ENCODE measurements around the gene RRP12. TPM values are rescaled to one million over a fixed set of nuclear protein-coding genes. Genes with fewer than 3 reads are reported as not detected.
A peak's percentile ranks its signal among the peaks of the same experiment; 100 is the strongest.

Gene RRP12
- total and polyA plus RNA-seq, 12 donors, result 11.1 to 46.6 (median 22.3) TPM

DNA sequence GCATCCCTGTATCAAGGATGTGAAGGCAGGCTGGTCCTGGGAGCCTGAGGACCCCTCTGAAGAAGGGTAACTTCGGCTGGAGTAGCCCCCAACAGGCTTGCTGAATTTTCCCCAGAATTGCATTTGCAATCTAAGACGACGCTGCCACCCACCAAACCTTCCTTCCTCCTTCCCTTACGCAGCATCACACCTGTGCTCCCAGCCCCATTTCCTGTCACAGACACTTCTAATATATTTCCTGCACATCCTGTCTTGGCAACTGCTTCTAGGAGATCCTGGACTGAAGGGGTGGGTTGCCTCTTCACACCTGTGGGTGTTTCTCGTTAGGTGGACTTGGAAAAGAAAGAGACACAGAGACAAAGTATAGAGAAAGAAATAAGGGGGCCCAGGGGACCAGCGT is 15.4 kb upstream of the RRP12 start:
- Histone ChIP-seq H3K9me3 (no peaks in the 10 kb centered on the region), H3K4me1 (peaks cover 0 to 50% (median 0%) of the 10 kb centered on the region in 9 donors), H3K4me3 (no peak overlapping the region), H3K27me3 (no peaks in the 10 kb centered on the region), H3K36me3 (no peaks in the 10 kb centered on the region), H3K27ac (no peak overlapping the region)
- ATAC-seq, result no peak
- 65 to 76% methylated on average over 6 of the region's 6 CpGs for WGBS, 2 donors
- intact Hi-C loops (cut with DNase I), result no loop called here
- no peak for DNase-seq
- TF ChIP-seq CTCF (IDR thresholded peaks at IDR 0.05), result no peak

- H3K4me1 ChIP-seq, result peaks cover 0 to 44% (median 0%) of the 10 kb centered on the region in 9 donors
- H3K36me3 ChIP-seq, result no peaks in the 10 kb centered on the region
- H3K27me3 ChIP-seq, result no peaks in the 10 kb centered on the region
- no peaks in the 10 kb centered on the region for H3K9me3 ChIP-seq
- ATAC-seq (no peak), DNase-seq (no peak)
- intact Hi-C loops (cut with DNase I), result no loop called here
- H3K27ac ChIP-seq, result peak overlapping the region in 1 of 10 donors; percentile 44
- H3K4me3 ChIP-seq, result no peak overlapping the region
- TF ChIP-seq CTCF (IDR thresholded peaks at IDR 0.05), result no peak
- WGBS, 2 donors, result 89 to 91% methylated on average over 10 of the region's 10 CpGs
Measured at GRCh38 chr10:97412891-97413304, 11.8 kb upstream of the RRP12 start.

GRCh38 chr10:97411406-97411805 is 10.3 kb upstream of the RRP12 start:
- no peaks in the 10 kb centered on the region for H3K9me3 ChIP-seq
- no peak for TF ChIP-seq CTCF (IDR thresholded peaks at IDR 0.05)
- H3K4me1 ChIP-seq, result peaks cover 0 to 54% (median 8%) of the 10 kb centered on the region in 9 donors
- DNase-seq, result no peak
- no peaks in the 10 kb centered on the region for H3K27me3 ChIP-seq
- intact Hi-C loops (cut with DNase I), result no loop called here
- H3K27ac ChIP-seq, result no peak overlapping the region
- no peaks in the 10 kb centered on the region for H3K36me3 ChIP-seq
- no peak overlapping the region for H3K4me3 ChIP-seq
- WGBS, 2 donors, result 32 to 48% methylated on average over 4 of the region's 4 CpGs
- no peak for ATAC-seq

DNA sequence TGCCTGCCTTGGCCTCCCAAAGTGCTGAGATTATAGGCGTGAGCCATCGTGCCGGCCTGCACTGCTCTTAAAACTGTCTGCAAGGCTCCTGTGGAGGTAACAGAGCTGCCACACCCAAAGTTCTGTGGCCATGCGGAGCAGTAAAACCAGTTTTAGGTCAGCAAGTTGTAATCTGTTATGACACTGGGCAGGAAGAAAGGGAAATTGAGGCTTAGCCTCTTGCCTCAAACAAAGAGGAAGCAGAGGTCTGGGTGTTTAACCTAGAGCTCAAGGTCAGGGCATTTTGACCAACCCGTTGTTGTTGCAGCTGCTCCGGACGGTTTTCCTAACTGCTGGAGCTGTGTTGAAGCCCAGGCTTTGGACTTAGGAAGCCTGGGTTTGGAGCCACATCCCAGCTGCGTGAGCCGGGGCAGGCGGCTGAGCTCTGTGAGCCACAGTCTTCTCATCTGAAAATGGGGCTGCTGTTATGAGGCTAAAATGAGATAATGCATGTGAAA is 7.4 kb upstream of the RRP12 start:
- Histone ChIP-seq H3K36me3 (no peaks in the 10 kb centered on the region), H3K27me3 (no peaks in the 10 kb centered on the region), H3K9me3 (no peaks in the 10 kb centered on the region), H3K4me3 (no peak overlapping the region), H3K4me1 (peaks cover 0 to 43% (median 8%) of the 10 kb centered on the region in 9 donors), H3K27ac (peak overlapping the region in 1 of 10 donors; percentile 87)
- no peak for DNase-seq
- 81 to 86% methylated on average over 10 of the region's 10 CpGs for WGBS, 2 donors
- intact Hi-C loops (cut with DNase I), result loop anchor here in 4 of 10 donors (5.0 to 10.0 kb wide), 3 partner anchors 204 to 209 kb away; no protein-coding TSS in a partner anchor
- ATAC-seq, result peak in 1 of 8 donors; percentile 23
- no peak for TF ChIP-seq CTCF (IDR thresholded peaks at IDR 0.05)

Data from heart right ventricle (tissue), 16 donors.